Hematopoietic multipotent progenitor cell treated with erythropoietin and hydrocortisone succinate and interleukin-3 and kit ligand, for 17 days (in vitro differentiated cells): ENCODE data around the gene FAM184A.

Source experiments
- DNase-seq: peaks from one replicate; pipeline ENCODE4 v3.0.0-alpha.2; 2015; ENCODE audit warnings: low spot score

The FAM184A gene

GRCh38 chr6:118959903-118960302, 118.6 kb downstream of the FAM184A start:
- no peak for DNase-seq

- DNase-seq = no peak
These were observed 125.1 kb downstream of the FAM184A start for GRCh38 chr6:118953391-118953790.

GRCh38 chr6:118952683-118953082, 125.8 kb downstream of the FAM184A start:
- no peak for DNase-seq

GRCh38 chr6:118945217-118945616, 133.2 kb downstream of the FAM184A start:
- no peak for DNase-seq

GRCh38 chr6:118940770-118941169, 137.7 kb downstream of the FAM184A start:
- DNase-seq = no peak

GRCh38 chr6:118939683-118940082, 138.8 kb downstream of the FAM184A start:
- DNase-seq = no peak

GRCh38 chr6:118935978-118936703, 142.3 kb downstream of the FAM184A start:
- DNase-seq = no peak

- no peak for DNase-seq
These were observed 143.2 kb downstream of the FAM184A start for GRCh38 chr6:118935331-118935668.

- DNase-seq = peak; percentile 77
These were observed 143.8 kb downstream of the FAM184A start, which contains the start of gene MCM9 for GRCh38 chr6:118934461-118935330. Gene MCM9 (minus strand): TSS chr6:118935159. CDS start chr6:118931723, 3,436 bp downstream.

- no peak for DNase-seq
These were observed 144.5 kb downstream of the FAM184A start for GRCh38 chr6:118933855-118934460.

GRCh38 chr6:118932421-118932820, 146.0 kb downstream of the FAM184A start:
- DNase-seq = no peak

GRCh38 chr6:118931436-118931835, 147.0 kb downstream of the FAM184A start:
- no peak for DNase-seq

GRCh38 chr6:118930680-118931079, 147.8 kb downstream of the FAM184A start:
- no peak for DNase-seq

GRCh38 chr6:118923035-118923434, 155.4 kb downstream of the FAM184A start:
- no peak for DNase-seq

- DNase-seq = no peak
These were observed 157.4 kb downstream of the FAM184A start for GRCh38 chr6:118921084-118921483.

- DNase-seq = no peak
These were observed 160.1 kb downstream of the FAM184A start for GRCh38 chr6:118918329-118918725.

GRCh38 chr6:118917546-118918328, 160.7 kb downstream of the FAM184A start:
- no peak for DNase-seq

GRCh38 chr6:118914598-118914997, 163.9 kb downstream of the FAM184A start:
- DNase-seq = no peak

- DNase-seq = no peak
These were observed 165.3 kb downstream of the FAM184A start for GRCh38 chr6:118913161-118913560.

GRCh38 chr6:118912646-118913045, 165.8 kb downstream of the FAM184A start:
- DNase-seq = no peak
